Measurements from ENCODE around the gene FAM120A.

The FAM120A gene

GRCh38 chr9:93491593-93492232 lies 40.2 kb downstream of the FAM120A start:
- TF ChIP-seq CTCF (IDR thresholded peaks at IDR 0.05; ENCODE audit: borderline replicate concordance, insufficient read depth, low read depth, low read length), result no peak
- no peak overlapping the region for H3K4me3 ChIP-seq (ENCODE audit: low read depth, low read length)

- H3K4me3 ChIP-seq (ENCODE audit: low read depth, low read length), result no peak overlapping the region
- no peak for TF ChIP-seq CTCF (IDR thresholded peaks at IDR 0.05; ENCODE audit: borderline replicate concordance, insufficient read depth, low read depth, low read length)
These were observed 40.8 kb downstream of the FAM120A start for GRCh38 chr9:93492327-93492726.

DNA sequence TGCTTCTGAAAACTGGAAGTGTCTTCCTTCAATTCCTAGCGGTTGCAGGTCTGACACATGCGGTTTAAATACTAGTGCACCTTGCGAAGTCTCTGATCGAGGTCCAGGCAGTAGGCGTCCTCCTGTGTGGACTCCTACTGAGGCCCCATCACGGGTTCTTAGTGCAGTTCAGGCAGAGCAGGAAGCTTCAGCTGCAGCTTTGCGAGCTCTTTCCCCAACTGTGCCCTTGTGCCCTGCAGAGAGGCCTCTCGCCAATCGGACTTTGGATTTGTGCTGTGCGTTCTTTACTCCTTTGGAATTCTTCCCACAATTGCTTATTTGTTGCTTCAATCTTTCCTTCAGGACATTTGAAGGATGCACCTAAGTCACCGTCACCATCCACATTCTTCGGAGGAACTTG lies 42.5 kb downstream of the FAM120A start:
- no peak overlapping the region for H3K4me3 ChIP-seq (ENCODE audit: low read depth, low read length)
- TF ChIP-seq CTCF (IDR thresholded peaks at IDR 0.05; ENCODE audit: borderline replicate concordance, insufficient read depth, low read depth, low read length), result no peak

DNA sequence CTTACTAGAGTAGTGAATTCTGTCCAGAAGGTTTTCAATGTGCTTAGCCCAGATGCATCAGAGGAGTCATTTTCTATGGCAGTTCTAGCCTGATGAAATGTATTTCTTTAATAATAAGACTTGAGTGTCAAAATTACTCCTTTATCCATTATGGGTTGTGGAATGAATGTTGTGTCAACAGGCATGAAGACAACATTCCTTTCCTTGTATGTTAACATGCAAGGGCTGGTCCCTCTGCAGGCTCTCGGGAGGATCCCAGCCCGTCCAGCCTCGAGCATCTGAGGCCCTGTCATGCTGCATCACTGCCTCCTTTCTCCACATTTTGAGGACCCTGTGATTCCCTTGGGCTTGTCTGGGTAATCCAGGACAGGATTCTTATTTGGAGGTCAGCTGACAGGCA lies 44.8 kb downstream of the FAM120A start:
- no peak for TF ChIP-seq CTCF (IDR thresholded peaks at IDR 0.05; ENCODE audit: borderline replicate concordance, insufficient read depth, low read depth, low read length)

DNA sequence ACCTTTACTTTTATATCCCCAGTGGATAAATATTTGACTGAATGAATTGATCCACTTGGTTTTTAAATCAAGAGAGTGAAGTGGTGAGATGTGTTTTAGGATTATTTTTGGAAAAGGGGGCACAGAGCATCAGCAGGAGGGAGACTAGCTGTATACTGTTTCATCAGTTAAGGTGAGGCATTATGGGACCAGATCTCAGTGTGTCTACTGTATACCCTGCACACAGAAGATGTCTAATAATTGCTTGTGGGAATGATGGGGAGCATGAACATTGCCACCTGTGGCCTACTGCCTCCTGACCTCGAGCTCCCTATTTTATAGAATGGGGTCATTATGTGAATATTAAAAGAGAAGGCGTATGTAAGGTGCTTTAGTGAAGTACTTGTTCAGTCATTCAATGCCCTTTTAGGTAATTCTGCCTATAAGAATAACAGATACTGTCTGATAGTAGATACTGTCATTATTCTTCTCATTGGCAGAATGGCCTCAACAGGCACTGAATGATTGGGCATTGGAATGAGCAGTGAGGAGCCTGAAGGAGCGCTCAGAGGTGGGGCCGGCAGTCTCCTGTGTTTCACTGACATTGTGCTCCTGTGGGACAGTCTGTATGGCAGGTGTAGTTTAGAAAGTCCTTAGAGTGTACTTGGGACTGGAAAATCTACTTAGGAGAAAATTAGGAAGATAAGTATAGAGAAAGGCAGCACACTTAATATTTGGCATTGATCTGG lies 49.2 kb downstream of the FAM120A start:
- no peak for TF ChIP-seq CTCF (IDR thresholded peaks at IDR 0.05; ENCODE audit: borderline replicate concordance, insufficient read depth, low read depth, low read length)
- no peak overlapping the region for H3K4me3 ChIP-seq (ENCODE audit: low read depth, low read length)

More for the DNA sequence above, 44.8 kb downstream of the FAM120A start:
- H3K4me3 ChIP-seq (ENCODE audit: low read depth, low read length), result no peak overlapping the region

DNA sequence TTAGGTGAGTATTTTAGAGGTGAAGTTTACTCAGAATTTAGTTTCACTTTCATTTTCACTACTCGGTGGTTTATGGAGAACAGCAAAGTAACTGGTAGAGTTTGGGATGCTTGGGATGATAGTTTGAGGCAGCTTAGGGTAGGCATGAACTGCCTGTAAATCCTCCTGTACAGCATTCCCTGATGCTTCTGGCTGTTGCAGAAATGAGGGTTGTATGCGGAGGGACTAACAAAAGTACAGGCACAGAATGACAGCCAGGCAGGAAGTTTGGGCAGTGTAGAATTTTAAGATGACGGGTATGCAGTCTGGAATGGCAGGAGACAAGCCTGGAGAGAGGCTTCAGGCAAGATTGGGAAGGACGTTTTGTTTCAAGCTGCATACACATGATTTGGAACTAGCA lies 49.9 kb downstream of the FAM120A start:
- H3K4me3 ChIP-seq (ENCODE audit: low read depth, low read length), result no peak overlapping the region
- no peak for TF ChIP-seq CTCF (IDR thresholded peaks at IDR 0.05; ENCODE audit: borderline replicate concordance, insufficient read depth, low read depth, low read length)

- TF ChIP-seq CTCF (IDR thresholded peaks at IDR 0.05; ENCODE audit: borderline replicate concordance, insufficient read depth, low read depth, low read length), result no peak
- no peak overlapping the region for H3K4me3 ChIP-seq (ENCODE audit: low read depth, low read length)
These were observed 51.9 kb downstream of the FAM120A start for GRCh38 chr9:93503381-93503780.
